AG09319 (cell line): ENCODE measurements around the gene TBC1D1.

Experiments
- DNase-seq: peaks from one replicate; pipeline ENCODE4 v3.0.0-alpha.2; 2010; ENCODE audit warnings: low read depth; ENCODE audit errors: extremely low read depth
- CTCF ChIP-seq: IDR thresholded peaks from 2 replicates; pipeline ENCODE4 v1.5.1; 2011; ENCODE audit warnings: low read depth, mild to moderate bottlenecking, inconsistent platforms, low read length, moderate library complexity

The TBC1D1 gene

DNA sequence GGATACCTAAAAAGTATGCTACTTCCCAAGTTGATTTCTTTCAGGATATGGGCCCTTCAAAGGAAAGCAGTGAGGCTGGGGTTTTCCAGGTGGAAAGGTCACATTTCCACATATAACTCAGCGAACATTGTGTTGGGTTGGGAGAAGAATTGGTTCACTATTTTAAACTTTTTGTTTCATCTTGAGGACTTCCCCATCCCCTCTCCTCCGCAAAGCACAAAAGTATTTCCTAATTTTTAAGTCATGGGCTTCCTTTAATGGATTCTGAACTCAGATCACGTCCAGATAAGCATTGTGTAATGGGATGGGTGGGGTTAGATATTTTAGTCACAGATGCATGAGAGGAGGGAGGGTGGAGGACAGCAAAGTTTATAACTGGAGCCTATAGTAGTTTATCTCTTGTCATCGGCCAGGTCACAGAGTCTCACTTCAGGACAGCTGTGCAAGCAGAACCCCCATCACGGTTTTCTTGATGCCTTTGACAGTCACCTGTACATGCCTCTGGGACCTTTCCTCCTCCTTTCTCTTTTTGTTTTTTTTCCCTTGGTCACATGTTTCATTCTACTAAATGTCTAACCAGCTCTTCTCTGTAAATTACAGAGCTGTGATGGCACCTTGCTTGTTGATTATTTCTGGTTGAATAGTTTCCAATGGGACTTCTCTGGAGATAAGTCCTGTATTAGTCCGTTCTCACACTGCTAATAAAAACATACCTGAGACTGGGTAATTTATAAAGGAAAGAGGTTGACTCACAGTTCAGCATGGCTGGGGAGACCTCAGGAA is 184.7 kb downstream of the TBC1D1 start:
- no peak for DNase-seq

GRCh38 chr4:38076153-38076669 is 185.3 kb downstream of the TBC1D1 start:
- no peak for TF ChIP-seq CTCF
- DNase-seq = no peak

More for the DNA sequence above, 184.7 kb downstream of the TBC1D1 start:
- no peak for TF ChIP-seq CTCF

- DNase-seq = no peak
- TF ChIP-seq CTCF = no peak
These were observed 187.1 kb downstream of the TBC1D1 start for GRCh38 chr4:38077791-38078489.

DNA sequence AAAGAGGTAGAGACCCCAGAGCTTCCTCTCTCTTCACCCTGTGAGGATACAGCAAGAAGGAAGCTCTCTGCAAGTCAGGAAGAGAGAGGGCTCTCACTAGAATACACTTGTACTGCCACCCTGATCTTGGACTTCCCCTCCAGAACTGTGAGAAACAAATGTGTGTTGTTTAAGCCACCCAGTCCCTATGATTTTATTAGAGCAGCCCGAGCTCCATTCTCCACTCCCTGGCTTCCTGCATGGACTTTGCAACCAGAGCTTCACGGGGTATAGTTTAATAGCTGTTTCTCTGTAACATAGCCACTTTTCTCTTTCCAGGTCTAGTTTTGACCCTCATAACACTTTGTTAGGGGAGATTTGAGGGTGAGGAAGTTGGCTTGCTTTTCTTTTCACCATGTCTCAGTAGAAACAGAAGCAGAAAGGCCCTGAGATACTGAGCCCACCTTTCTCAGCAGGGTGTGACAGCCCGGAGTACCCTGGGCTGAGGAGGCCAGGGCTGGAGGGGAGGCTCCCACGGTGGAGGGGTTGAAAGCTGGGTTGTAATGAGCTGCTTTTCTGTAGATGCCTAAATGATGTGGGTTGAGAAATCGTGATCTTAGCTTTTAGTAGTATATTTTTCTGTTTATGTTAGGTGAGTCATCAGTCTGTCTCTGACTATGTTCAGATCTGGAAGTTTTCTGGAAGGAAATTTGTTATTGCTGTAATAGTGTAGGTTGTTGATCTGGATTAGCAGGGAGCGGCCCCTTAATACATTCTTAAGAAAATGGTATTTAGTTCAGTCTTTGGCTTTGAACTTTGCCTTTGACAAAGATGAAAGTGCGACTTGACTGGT is 187.9 kb downstream of the TBC1D1 start:
- no peak for DNase-seq
- TF ChIP-seq CTCF = no peak

DNA sequence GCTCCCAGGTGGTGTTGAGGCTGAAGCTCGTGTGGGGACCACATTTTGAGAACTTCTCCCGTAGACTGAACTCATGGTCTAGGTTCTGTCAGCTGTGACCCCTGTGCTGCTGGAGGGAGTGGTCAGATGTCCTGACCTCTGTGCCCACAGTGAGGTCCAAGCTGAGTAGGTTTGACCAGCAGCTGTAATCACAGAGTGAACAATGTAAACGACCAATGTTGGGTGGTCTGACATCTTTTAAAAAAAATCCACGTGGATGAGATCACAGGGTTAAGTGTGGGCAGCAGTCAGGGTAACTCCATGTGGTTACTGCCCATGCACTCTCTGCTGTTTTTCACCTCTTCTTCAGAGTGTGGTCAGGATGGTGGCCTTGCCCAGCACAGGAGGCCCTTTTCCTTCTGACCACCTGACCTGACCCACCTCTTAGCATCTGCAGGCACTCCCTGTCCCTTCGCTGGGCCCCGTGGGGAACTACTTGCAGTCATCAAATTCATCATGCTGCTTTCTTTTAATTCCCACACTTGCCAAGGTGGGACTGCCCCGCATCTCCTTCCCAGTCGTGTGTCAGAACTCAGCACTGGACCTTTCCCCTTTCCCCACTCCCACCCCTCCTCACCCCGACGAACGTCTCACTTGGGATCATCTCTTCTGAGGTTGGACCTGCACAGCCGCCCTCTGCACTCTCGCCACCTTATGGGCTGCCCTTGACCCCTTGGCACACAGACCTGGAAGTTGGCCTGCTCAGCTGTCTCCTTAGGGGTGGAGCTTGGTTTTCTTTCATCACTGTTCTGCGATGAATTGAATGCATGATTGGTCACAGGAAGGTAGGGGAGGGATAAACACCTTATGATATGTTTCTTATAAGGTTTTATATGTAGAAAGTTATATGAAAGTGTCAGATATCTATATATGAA is 189.4 kb downstream of the TBC1D1 start:
- TF ChIP-seq CTCF = no peak
- no peak for DNase-seq

DNA sequence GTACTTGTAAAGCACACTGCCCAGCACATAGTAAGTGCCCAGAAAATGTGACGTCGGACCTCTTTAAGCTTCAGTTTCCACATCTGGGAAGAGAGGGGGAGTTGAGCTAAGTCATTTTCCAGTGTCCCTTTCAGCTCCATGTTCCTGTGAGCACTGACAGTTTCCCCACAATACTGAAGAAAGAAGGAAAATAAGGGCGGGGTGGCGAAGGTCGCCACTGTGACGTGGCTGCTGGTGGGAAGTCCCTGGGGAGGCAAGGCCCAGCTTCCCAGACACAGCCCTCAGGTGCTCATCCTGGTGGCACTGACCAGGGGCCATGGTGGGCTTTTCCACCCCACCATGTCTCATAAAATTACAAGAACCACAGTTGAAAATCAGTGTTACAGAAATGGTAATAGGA is 191.1 kb downstream of the TBC1D1 start:
- no peak for TF ChIP-seq CTCF
- DNase-seq = no peak
